Suprapubic skin (tissue), 3 donors: ENCODE results near the gene TET1.

Experiments used
- CTCF ChIP-seq, 2 donors: fragments of 200-600 bp in 1 of 2; fragments of 450-650 bp in 1 of 2; sonication (generic) in 1 of 2; IDR thresholded peaks; one replicate each; pipeline ENCODE4 v1.5.1; 2016 to 2019; ENCODE audit warnings: antibody characterized with exemption in 2 of 2, mild to moderate bottlenecking in 1 of 2, moderate library complexity in 1 of 2
- POLR2AphosphoS5 ChIP-seq, 3 donors: sonication (generic); formaldehyde crosslinking; IDR thresholded peaks; one replicate each; pipeline ENCODE4 v1.6.1; 2017; ENCODE audit warnings: antibody characterized with exemption in 3 of 3

GRCh38 chr10:68628576-68629127 lies 68.5 kb downstream of the TET1 start:
- TF ChIP-seq CTCF (IDR thresholded peaks at IDR 0.05) (no peak), POLR2AphosphoS5 (IDR thresholded peaks at IDR 0.05) (no peak)
